HepG2 (cell line): ENCODE data around the gene CTDSP2. TPM values are rescaled to one million over a fixed set of nuclear protein-coding genes. Genes with fewer than 3 reads are reported as not detected.

Experiments used
- BATF2 ChIP-seq: sonication (generic); formaldehyde crosslinking; IDR thresholded peaks from 2 replicates; pipeline ENCODE4 v1.8.0; 2022; ENCODE audit warnings: mild to moderate bottlenecking, missing genetic modification reagents, moderate library complexity
- DNMT1 ChIP-seq: sonication (generic); formaldehyde crosslinking; IDR thresholded peaks from 2 replicates; pipeline ENCODE4 v1.5.1; 2020; ENCODE audit warnings: mild to moderate bottlenecking, missing genetic modification reagents
- DRAP1 ChIP-seq: IDR thresholded peaks from 2 replicates; pipeline ENCODE4 v1.6.1; 2016; ENCODE audit warnings: missing genetic modification reagents, missing compliant biosample characterization
- HMG20A ChIP-seq: IDR thresholded peaks from 2 replicates; pipeline ENCODE4 v1.6.1; 2016; ENCODE audit warnings: borderline replicate concordance
- HOXA5 ChIP-seq: sonication (generic); formaldehyde crosslinking; IDR thresholded peaks from 2 replicates; pipeline ENCODE4 v1.4.0; 2020; ENCODE audit warnings: missing genetic modification reagents
- MAFF ChIP-seq: IDR thresholded peaks from 2 replicates; pipeline ENCODE4 v1.6.1; 2011; ENCODE audit warnings: low read depth, low read length, improper control_type of control experiment
- MED8 ChIP-seq: sonication (generic); formaldehyde crosslinking; IDR thresholded peaks from 2 replicates; pipeline ENCODE4 v1.8.1; 2023; ENCODE audit warnings: mild to moderate bottlenecking, missing genetic modification reagents; ENCODE audit not compliant: insufficient replicate concordance
- MEIS2 ChIP-seq: sonication (generic); formaldehyde crosslinking; IDR thresholded peaks from 2 replicates; pipeline ENCODE4 v1.9.0; 2021; ENCODE audit warnings: mild to moderate bottlenecking, missing genetic modification reagents
- NAIF1 ChIP-seq: sonication (generic); formaldehyde crosslinking; IDR thresholded peaks from 2 replicates; pipeline ENCODE4 v1.5.0; 2020; ENCODE audit warnings: mild to moderate bottlenecking, missing genetic modification reagents, borderline replicate concordance
- PBX3 ChIP-seq: sonication (generic); formaldehyde crosslinking; IDR thresholded peaks from 2 replicates; pipeline ENCODE4 v1.8.1; 2023; ENCODE audit warnings: missing genetic modification reagents, inconsistent platforms, borderline replicate concordance
- SUZ12 ChIP-seq: fragments of 150-350 bp; IDR thresholded peaks from 2 replicates; pipeline ENCODE4 v1.6.1; 2014; ENCODE audit warnings: low read depth, low read length
- TARDBP ChIP-seq: sonication (generic); formaldehyde crosslinking; IDR thresholded peaks from 2 replicates; pipeline ENCODE4 v1.8.0; 2022; ENCODE audit warnings: mild to moderate bottlenecking, missing genetic modification reagents
- ZNF280D ChIP-seq: sonication (generic); formaldehyde crosslinking; IDR thresholded peaks from 2 replicates; pipeline ENCODE4 v1.5.1; 2020; ENCODE audit warnings: mild to moderate bottlenecking, missing genetic modification reagents
- ZNF530 ChIP-seq: sonication (generic); formaldehyde crosslinking; IDR thresholded peaks from 2 replicates; pipeline ENCODE4 v1.5.0; 2020; ENCODE audit warnings: low read depth, mild to moderate bottlenecking, missing genetic modification reagents
- ZNF609 ChIP-seq: sonication (generic); formaldehyde crosslinking; IDR thresholded peaks from 2 replicates; pipeline ENCODE4 v1.4.0; 2020; ENCODE audit warnings: mild to moderate bottlenecking, missing genetic modification reagents, borderline replicate concordance
- ZSCAN5A ChIP-seq: sonication (generic); formaldehyde crosslinking; IDR thresholded peaks from 2 replicates; pipeline ENCODE4 v1.8.0; 2022; ENCODE audit warnings: mild to moderate bottlenecking, missing genetic modification reagents, borderline replicate concordance
- polyA plus RNA-seq, 8 experiments: library from polyadenylated mRNA; depleted of rRNA in 3 of 8; stranded (reverse) in 7 of 8; unstranded in 1 of 8; fragments of >200 nt; fragmentation: Illumina TruSeq in 4 of 8; extraction: Trizol in 4 of 8; gene quantifications; 2 replicates each; pipeline versions ENCODE4 v1.2.1 to v1.2.3, GENCODE V29; 2011 to 2016; ENCODE audit warnings: low read depth in 4 of 8, missing spikeins in 1 of 8, mixed read lengths in 1 of 8; ENCODE audit not compliant: insufficient read depth in 1 of 8
- total RNA-seq, 5 experiments: library from RNA; depleted of rRNA; stranded (reverse); fragments of >200 nt; fragmentation: Illumina TruSeq; extraction: Trizol; gene quantifications; 2 replicates each; pipeline ENCODE4 v1.2.3, GENCODE V29; 2016; ENCODE audit warnings: low read depth in 1 of 5

The CTDSP2 gene
- total and polyA plus RNA-seq, 2 of the 13 experiments (the other 11 are each of a cell fraction or from before 2014, with no cell fraction given), result 38.1 to 82.5 TPM

GRCh38 chr12:57845478-57846284, 848 bp downstream of the CTDSP2 start (continued):
- peak; percentile 42; the same call in 1 of the 2 replicates for TF ChIP-seq ZNF609 (CRISPR knock-in tag)
- TF ChIP-seq PBX3, result no peak
- TF ChIP-seq DNMT1, result no peak
- no peak for TF ChIP-seq SUZ12
- peak; percentile 52; the same call in 1 of the 2 replicates for TF ChIP-seq HMG20A (CRISPR knock-in tag)
- peak; percentile 44 for TF ChIP-seq DRAP1
- no peak for TF ChIP-seq ZNF530 (CRISPR knock-in tag)
- TF ChIP-seq TARDBP (CRISPR knock-in tag), result peak; percentile 73
- peak; percentile 54; the same call in 1 of the 2 replicates for TF ChIP-seq ZSCAN5A (CRISPR knock-in tag)
- peak; percentile 92 for TF ChIP-seq ZNF280D (CRISPR knock-in tag)
- no peak for TF ChIP-seq MAFF
- TF ChIP-seq MEIS2 (CRISPR knock-in tag), result no peak; the same call in 1 of the 2 replicates
- peak; percentile 89; the same call in 1 of the 2 replicates for TF ChIP-seq BATF2 (CRISPR knock-in tag)
- peak; percentile 35 for TF ChIP-seq HOXA5 (CRISPR knock-in tag)
- no peak for TF ChIP-seq NAIF1
- TF ChIP-seq MED8 (CRISPR knock-in tag), result peak; percentile 52
